Measurements from ENCODE around the gene NOTCH1. TPM values are rescaled to one million over a fixed set of nuclear protein-coding genes. Genes with fewer than 3 reads are reported as not detected.
"Not testable (repeated sequence)": the region's sequence is repeated elsewhere in the genome, so short reads cannot be mapped to it uniquely, and the experiment has no call there.

Gene NOTCH1
- total RNA-seq, 6 experiments from 2014 or later = 12.1 to 17.1 (median 14.7) TPM

DNA sequence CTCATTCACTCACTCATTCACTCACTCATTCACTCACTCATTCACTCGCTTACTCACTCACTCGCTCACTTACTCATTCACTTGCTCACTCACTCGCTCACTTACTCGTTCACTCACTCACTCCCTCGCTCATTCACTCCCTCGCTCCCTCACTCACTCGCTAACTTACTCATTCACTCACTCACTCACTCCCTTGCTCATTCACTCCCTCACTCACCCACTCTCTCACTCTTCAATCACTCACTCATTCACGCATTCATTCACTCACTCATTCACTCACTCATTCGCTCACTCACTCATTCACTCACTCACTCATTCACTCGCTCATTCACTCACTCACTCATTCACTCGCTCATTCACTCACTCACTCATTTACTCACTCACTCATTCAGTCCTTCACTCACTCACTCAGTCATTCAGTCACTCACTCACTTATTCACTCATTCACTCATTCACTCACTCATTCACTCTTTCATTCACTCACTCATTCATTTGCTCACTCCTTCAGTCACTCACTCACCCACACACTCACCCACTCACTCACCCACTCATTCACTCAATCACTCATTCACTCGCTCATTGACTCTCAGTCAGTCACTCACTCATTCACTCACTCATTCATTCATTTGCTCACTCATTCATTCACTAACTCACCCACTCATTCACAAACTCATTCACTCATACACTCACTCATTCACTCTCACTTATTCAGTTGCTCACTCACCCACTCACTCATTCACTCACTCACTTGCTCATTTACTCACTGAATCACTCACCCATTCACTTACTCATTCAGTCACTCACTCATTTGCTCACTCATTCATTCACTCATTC, 36.0 kb upstream of the NOTCH1 start:
- Mint-ChIP-seq H3K27ac (no peak overlapping the region), H3K4me3 (no peak overlapping the region), H3K36me3 (ENCODE audit: low read depth) (no peaks in the 10 kb centered on the region), H3K9me3 (no peaks in the 10 kb centered on the region), H3K27me3 (ENCODE audit: insufficient read depth) (peaks cover 5% of the 10 kb centered on the region), H3K4me1 (ENCODE audit: low read depth) (no peaks in the 10 kb centered on the region)
- DNase-seq = no peak
- TF ChIP-seq, protein P1, sequence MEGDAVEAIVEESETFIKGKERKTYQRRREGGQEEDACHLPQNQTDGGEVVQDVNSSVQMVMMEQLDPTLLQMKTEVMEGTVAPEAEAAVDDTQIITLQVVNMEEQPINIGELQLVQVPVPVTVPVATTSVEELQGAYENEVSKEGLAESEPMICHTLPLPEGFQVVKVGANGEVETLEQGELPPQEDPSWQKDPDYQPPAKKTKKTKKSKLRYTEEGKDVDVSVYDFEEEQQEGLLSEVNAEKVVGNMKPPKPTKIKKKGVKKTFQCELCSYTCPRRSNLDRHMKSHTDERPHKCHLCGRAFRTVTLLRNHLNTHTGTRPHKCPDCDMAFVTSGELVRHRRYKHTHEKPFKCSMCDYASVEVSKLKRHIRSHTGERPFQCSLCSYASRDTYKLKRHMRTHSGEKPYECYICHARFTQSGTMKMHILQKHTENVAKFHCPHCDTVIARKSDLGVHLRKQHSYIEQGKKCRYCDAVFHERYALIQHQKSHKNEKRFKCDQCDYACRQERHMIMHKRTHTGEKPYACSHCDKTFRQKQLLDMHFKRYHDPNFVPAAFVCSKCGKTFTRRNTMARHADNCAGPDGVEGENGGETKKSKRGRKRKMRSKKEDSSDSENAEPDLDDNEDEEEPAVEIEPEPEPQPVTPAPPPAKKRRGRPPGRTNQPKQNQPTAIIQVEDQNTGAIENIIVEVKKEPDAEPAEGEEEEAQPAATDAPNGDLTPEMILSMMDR (IDR thresholded peaks at IDR 0.05) = no peak

DNA sequence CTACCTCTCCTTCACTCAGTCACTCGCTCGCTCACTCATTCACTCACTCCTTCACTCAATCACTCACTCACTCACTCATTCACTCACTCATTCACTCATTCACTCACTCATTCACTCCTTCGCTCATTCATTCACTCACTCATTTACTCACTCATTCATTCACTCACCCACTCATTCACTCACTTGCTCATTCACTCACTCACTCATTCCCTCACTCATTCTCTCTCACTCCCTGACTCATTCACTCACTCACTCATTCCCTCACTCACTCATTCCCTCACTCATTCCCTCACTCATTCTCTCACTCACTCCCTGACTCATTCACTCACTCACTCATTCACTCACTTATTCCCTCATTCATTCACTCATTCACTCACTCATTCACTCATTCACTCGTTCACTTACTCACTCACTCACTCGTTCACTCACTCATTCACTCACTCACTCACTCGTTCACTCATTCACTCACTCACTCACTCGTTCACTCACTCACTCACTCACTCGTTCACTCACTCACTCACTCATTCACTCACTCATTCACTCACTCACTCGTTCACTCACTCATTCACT, 33.9 kb upstream of the NOTCH1 start:
- not testable (repeated sequence) for H3K27ac Mint-ChIP-seq; H3K9me3 Mint-ChIP-seq; H3K4me1 Mint-ChIP-seq (ENCODE audit: low read depth); H3K27me3 Mint-ChIP-seq (ENCODE audit: insufficient read depth); H3K4me3 Mint-ChIP-seq; DNase-seq; H3K36me3 Mint-ChIP-seq (ENCODE audit: low read depth)

DNA sequence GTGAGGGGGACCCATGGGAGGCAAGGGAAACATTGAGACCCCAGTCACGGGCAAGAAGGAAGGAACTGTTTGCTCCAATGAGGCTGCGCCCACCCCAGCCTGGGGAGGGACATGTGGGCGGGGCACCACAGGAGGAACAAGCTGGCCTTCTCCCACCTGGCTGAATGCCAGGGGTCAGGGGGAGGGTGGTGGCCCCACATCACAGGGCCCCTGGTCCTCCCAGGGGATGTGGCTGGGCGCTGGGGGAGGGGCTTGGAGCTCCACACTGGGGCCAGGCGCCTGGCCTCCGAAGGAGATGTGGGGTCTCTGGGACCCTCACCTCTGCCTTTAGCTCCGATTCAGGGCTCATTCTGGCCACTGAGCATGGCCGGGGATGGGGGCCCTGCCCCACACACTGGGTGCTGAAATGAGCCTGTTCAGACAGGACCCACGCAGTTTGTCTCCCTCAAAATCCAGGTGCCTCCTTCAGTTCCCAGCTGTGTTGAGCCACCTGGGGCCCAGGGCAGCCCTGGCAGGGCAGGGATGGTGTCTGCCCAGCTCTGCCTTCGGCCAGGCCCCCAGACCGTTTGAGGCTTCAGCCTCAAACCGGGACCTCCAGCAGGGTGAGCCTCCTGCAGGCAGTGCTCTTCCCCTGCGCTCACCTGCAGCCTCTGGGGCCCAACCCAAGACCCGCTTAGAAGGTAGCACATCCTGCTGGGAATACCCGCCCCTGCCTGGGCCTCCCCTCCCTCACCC, 33.2 kb upstream of the NOTCH1 start:
- Mint-ChIP-seq H3K4me3 (no peak overlapping the region), H3K4me1 (ENCODE audit: low read depth) (no peaks in the 10 kb centered on the region), H3K36me3 (ENCODE audit: low read depth) (no peaks in the 10 kb centered on the region), H3K27me3 (ENCODE audit: insufficient read depth) (peaks cover 4% of the 10 kb centered on the region), H3K27ac (no peak overlapping the region), H3K9me3 (no peaks in the 10 kb centered on the region)
- DNase-seq = no peak
- TF ChIP-seq, protein P1 (IDR thresholded peaks at IDR 0.05) = no peak

DNA sequence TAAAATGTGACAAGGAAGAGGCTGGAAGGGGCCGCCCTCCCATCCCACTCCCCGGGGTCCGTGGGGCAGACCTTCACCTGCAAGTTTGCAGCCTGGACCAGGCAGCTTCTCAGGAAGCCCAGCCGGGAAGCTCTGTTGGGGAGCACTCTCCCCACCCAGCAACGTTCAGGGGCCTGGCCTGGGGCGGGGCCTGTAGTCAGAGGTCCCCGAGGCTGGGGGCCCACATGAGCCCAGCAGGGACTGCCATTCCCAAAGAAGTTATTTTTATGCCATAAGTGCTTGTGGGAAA, 32.7 kb upstream of the NOTCH1 start:
- Mint-ChIP-seq H3K36me3 (ENCODE audit: low read depth) (no peaks in the 10 kb centered on the region), H3K27ac (no peak overlapping the region), H3K27me3 (ENCODE audit: insufficient read depth) (peaks cover 4% of the 10 kb centered on the region), H3K4me1 (ENCODE audit: low read depth) (no peaks in the 10 kb centered on the region), H3K9me3 (no peaks in the 10 kb centered on the region), H3K4me3 (no peak overlapping the region)
- no peak for DNase-seq
- TF ChIP-seq, protein P1 (IDR thresholded peaks at IDR 0.05) = no peak

DNA sequence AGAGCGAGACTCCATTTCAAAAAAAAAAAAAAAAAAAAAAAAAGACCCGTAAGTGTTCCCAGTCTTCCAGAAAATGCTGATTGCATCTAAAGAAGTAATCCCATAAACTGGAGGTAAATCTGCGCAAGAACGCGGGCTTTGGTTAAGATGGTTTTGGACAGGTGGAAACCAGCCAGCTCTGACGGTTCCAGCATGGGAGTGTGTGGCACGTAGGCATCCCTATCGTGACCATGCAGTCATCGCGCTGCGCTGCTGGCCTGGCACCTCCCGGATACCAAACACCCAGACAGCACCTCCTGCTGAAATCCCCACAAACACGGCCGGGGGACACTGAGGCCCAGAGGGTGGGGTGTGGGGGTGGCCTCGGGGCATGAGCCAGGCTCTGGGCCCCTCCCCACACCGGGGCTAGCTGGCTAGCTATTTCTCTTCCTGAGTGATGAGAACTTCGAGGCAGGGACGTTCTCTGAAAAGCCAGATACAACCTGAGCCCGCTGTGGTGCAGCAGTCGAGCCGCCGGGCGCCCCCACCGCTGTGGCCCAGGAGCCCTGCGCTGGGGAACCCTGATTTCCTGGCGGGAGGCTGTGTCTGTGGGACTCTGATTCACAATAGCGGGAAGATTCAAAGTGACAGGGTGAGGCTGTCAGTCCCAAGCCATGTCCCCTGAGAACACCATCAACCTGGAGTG, 32.2 kb upstream of the NOTCH1 start:
- no peak overlapping the region for H3K27ac Mint-ChIP-seq
- no peaks in the 10 kb centered on the region for H3K36me3 Mint-ChIP-seq (ENCODE audit: low read depth)
- H3K27me3 Mint-ChIP-seq (ENCODE audit: insufficient read depth) = peaks cover 4% of the 10 kb centered on the region
- no peak for DNase-seq
- no peaks in the 10 kb centered on the region for H3K9me3 Mint-ChIP-seq
- H3K4me1 Mint-ChIP-seq (ENCODE audit: low read depth) = no peaks in the 10 kb centered on the region
- no peak overlapping the region for H3K4me3 Mint-ChIP-seq
- TF ChIP-seq, protein P1 (IDR thresholded peaks at IDR 0.05) = no peak

Measured in HFFc6 (cell line).